ENCODE data around the gene IL17B.

IL17B gene, protein sequence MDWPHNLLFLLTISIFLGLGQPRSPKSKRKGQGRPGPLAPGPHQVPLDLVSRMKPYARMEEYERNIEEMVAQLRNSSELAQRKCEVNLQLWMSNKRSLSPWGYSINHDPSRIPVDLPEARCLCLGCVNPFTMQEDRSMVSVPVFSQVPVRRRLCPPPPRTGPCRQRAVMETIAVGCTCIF

GRCh38 chr5:149379177-149379761, at the start of gene IL17B:
Gene IL17B (minus strand): TSS chr5:149379292. CDS start chr5:149379225, 67 bp downstream.
- DNase-seq, result no peak

GRCh38 chr5:149428032-149428431, 48.9 kb upstream of the IL17B start:
- DNase-seq, result no peak

GRCh38 chr5:149427374-149427773, 48.3 kb upstream of the IL17B start:
- no peak for DNase-seq

DNA sequence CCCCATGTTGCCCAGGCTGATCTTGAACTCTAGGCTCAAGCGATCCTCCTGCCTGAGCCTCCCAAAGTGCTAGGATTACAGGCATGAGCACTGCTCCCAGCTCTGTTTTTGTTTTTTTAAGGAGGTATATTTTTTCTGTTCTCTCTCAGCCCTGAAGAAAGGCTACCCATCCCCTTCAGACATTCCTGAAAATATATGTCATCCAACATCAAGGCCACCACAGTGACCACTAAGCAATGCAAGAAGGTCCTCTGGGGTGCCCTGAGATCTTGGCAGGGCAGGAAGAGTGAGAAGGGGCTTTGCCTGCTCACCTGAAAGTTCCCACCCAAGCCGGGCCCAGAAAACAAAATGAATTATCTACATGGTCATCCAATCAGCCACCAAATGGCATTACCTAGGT, 47.8 kb upstream of the IL17B start:
- DNase-seq, result no peak

DNA sequence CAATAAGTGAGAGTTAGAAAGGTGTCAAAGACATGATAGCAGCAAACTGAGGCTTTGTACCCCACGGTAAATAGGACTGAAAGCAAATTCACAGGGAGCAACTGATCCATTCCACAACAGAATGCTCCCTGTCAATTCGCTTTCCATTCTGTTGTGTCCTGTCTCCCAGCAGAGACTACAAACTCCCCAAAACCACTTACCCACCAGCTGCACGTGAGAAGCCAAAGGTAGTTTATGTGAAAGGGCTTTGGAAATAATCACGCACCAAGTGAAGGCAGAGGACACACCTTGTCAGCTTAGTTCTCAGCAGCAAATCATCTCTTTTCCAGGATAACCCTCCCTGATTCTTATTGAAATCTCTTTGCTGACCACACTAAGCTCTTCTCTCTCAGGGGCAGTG, 46.6 kb upstream of the IL17B start:
- DNase-seq, result no peak

DNA sequence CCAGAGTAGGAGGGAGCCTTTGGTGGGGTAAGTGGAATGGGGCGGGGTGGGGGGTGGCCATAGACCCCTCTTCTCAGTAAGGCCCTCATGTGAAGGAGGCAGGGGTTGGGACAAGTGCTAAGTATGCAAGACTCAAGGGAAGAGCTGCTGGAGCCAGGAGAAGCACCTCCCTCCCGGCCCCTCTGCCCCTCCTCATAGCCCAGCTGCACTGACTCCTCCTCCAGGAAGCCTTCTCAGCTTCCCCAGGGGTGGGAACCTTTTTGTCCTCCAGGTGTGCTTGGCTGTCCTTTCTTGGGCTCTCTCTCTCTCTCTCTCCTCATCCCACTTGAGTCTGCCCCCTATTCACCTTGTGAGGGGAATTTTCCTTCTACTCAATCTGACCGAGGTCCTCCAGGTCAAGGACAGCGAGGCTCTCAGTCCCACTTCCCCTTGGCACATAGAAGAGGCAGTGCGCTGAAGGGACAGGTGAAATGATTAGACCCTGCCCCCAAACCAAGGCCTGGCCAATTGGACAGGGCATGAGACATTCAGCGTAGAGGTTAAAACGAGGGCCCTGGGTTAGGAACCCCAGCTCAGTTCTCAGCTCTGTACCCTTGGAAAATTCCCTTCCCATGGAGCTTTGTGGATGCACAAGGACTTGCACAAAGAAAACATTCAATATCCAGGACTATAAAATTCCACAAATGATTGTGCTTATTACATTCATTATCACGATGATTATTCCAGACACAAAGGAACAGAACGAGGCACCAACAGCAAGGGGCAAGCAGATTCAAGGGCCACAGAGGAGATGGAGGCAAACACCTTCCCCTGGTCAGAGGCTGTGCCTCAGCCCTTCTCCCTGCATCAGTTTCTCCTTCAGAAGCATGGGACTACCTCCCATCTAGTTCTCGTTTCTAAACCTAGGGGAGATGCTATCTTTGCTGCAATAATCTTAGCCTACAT, 45.6 kb upstream of the IL17B start:
- DNase-seq, result no peak

DNA sequence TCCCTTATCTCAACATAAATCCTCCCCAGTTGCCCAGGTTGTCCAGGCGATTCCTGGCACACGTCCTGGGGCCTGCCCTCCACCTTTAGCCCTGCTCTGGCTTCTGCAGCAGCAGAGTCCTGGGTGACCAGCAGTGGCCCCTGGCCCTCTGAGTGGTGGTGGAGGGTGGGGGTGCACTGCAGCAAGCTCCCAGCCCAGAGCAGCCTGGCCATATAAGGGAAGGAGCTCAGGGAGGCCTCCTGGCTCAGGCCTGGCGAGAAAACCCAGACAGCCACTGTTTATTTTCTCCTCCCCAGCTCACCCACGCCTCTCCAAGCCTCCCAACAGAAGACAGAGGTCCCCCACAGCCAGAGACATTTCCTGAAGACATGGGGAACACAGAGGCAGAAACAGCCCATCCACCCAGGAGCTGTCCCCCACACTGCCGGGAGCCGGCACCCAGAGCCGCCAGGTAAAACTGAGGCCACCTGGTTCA, 44.7 kb upstream of the IL17B start:
- no peak for DNase-seq

- DNase-seq, result no peak
These were observed 44.1 kb upstream of the IL17B start for GRCh38 chr5:149423049-149423793.

GRCh38 chr5:149422366-149423048, 43.4 kb upstream of the IL17B start:
- DNase-seq, result no peak

GRCh38 chr5:149421834-149422233, 42.7 kb upstream of the IL17B start:
- no peak for DNase-seq

GRCh38 chr5:149421372-149421685, 42.2 kb upstream of the IL17B start:
- DNase-seq, result no peak

GRCh38 chr5:149420545-149421371, 41.7 kb upstream of the IL17B start:
- DNase-seq, result no peak

DNA sequence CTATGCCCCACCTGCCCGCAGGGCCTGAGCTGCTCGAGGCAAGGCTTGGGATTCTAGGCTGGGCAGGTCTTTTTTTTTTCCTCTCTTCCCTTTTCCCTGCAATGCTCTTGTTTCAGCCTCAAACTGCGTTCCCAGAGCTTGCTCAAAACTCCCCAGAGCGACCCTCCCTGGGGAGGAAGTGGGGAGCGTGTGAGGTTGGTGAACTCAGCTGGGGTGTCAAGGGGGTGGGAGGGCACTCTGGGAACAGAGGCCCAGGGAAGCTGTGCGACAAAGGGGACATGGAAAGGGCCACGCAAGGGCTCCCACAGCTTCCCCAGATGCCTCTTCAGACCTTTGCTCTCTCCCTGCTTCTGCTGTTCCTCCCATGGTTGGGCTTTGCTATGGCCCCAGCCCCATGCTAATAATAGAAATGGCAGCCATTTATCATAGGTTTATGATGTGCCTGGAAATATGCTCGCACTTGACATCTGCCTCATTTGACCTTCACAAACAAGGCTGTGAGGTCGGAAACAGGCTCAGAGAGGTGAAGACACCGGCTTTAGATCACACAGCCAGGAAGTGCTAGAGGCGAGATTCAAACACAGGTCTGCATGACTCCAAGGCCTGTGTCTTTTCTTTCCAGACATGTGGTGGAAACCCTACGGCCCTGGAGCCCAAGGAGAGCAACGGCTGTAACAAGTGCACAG, 40.9 kb upstream of the IL17B start:
- DNase-seq, result no peak

DNA sequence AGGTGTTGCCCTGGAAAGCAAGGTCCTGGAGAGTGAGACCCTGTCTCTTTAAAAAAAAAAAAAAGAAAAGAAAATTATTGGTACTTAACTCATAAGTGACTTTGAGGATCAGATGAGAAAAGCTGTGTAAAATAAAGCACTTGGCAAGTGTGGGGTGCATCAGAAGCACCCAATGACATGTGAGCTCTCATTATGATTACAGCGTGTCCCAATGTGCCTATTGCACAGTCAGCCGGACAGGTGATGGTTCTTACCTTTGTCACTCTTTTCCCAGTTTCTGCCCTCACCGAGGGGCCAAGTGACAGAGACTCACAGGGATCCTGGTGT, 40.4 kb upstream of the IL17B start:
- DNase-seq, result no peak

DNA sequence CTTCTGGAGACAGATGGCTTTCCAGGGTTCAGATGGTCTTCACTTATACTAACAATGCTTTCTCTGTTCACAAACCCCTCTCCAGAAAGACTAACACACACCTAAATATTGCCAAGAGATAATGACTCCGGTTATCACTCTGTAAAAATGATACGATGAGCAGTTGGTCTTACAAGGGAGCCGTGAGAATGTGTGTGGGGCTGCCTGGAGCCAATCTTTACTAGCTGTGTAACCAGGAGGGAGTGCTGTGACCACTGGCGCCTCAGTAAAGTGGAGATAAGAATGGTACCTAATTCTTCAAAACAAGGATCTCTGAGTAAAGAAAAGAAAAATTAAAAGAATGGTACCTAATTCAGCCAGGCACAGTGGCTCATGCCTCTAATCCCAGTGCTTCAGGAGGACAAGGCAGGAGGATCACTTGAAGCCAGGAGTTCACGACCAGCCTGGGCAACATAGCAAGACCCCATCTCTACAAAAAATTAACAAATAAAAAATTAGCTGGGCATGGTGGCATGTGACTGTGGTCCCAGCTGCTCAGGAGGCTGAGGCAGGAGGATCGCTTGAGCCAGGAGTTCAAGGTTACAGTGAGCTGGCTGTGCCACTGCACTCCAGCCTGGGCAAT, 39.9 kb upstream of the IL17B start:
- no peak for DNase-seq

DNA sequence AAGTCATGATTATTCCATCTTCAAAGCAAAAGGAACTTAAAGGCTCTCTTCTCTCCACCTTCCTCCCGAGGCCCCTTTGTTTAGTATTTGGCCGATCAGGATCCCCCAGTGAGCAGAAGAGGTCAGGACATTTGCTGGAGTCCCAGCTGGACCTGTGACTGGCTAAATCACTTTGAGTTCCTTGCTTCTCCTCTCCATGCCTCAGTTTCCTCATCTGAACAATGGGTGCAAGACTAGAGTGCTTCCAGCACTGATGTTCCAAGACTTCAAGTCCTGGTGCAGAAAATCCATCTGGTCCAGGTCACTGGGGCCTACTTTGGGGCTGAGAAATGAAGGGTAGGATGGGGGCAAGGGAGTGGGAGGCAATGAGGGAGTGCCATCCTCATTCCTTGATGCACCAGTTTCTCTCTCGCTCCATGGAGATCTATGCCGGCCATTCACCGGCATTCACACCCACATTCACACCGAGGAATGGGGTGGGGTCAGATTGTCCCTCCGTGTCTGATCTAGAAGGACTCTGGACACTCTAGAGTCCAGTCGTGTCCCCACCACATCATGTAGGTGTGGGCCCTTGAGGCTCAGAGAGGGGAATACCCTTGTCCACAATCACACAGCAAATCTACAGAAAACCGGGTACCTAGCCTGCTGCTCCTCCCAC, 38.7 kb upstream of the IL17B start:
- DNase-seq, result no peak

- no peak for DNase-seq
These were observed 38.1 kb upstream of the IL17B start for GRCh38 chr5:149416987-149417710.

- DNase-seq, result no peak
These were observed 36.2 kb upstream of the IL17B start for GRCh38 chr5:149415066-149415967.
